Stimulated activated naive B cell treated with anti-CD40 and anti-IgM and Interleukin-4, amounts not matched to agents 10 μg/mL and 1 μg/mL and 100 μg/mL, for 72 hours (primary cell): ENCODE measurements around the gene NID1.
"Not testable (repeated sequence)": the region's sequence is repeated elsewhere in the genome, so short reads cannot be mapped to it uniquely, and the experiment has no call there.

Experiments used
- ATAC-seq, 2 donors: fragments of 150-1000 bp; cut with Tn5 transposase; replicated peaks; 2 replicates each; pipeline ENCODE4 v1.10.0; 2021; ENCODE audit warnings: moderate library complexity in 1 of 2
- DNase-seq: peaks from one replicate; pipeline ENCODE4 v3.0.0; 2021
- H3K27ac Mint-ChIP-seq: one replicate; pipeline ENCODE4 v1.8.0; 2022; ENCODE audit warnings: mild to moderate bottlenecking, mixed read lengths
- H3K27me3 Mint-ChIP-seq, 2 donors: one replicate each; pipeline ENCODE4 v1.8.0; 2022; ENCODE audit warnings: mixed read lengths in 2 of 2
- H3K36me3 Mint-ChIP-seq, 2 donors: one replicate each; pipeline ENCODE4 v1.8.0; 2022; ENCODE audit warnings: mixed read lengths in 2 of 2, mild to moderate bottlenecking in 1 of 2
- H3K4me1 Mint-ChIP-seq, 2 donors: one replicate each; pipeline ENCODE4 v1.8.0; 2022; ENCODE audit warnings: mixed read lengths in 2 of 2, mild to moderate bottlenecking in 1 of 2
- H3K4me3 Mint-ChIP-seq, 2 donors: one replicate each; pipeline ENCODE4 v1.8.0; 2022; ENCODE audit warnings: mild to moderate bottlenecking in 2 of 2, mixed read lengths in 2 of 2, moderate library complexity in 1 of 2
- H3K9me3 Mint-ChIP-seq, 2 donors: one replicate each; pipeline ENCODE4 v1.8.0; 2022; ENCODE audit warnings: mixed read lengths in 2 of 2, mild to moderate bottlenecking in 1 of 2

The NID1 gene

DNA sequence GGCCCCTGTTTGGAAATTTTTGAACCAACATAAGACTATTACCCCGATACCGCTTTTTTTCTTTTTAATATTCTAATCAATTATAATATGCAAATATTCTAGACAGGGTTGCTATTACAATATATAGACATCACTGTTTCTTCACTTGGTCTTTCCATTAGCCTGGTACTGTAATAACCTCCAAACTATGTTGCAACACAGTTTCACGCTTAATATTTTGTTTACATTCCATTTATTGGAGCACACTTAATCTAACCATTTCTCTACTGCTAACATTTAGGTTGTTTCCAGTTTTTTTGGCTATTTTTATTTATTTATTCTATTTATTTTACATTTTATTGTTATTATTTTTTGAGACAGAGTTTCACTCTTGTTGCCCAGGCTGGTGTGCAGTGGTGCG, 17.6 kb upstream of the NID1 start:
- Mint-ChIP-seq H3K36me3 (no peaks in the 10 kb centered on the region), H3K9me3 (peaks cover 0 to 5% of the 10 kb centered on the region in 2 donors), H3K4me3 (no peak overlapping the region), H3K27me3 (peaks cover 11 to 13% of the 10 kb centered on the region in 2 donors), H3K27ac (no peak overlapping the region), H3K4me1 (no peaks in the 10 kb centered on the region)
- no peak for DNase-seq
- no peak for ATAC-seq

DNA sequence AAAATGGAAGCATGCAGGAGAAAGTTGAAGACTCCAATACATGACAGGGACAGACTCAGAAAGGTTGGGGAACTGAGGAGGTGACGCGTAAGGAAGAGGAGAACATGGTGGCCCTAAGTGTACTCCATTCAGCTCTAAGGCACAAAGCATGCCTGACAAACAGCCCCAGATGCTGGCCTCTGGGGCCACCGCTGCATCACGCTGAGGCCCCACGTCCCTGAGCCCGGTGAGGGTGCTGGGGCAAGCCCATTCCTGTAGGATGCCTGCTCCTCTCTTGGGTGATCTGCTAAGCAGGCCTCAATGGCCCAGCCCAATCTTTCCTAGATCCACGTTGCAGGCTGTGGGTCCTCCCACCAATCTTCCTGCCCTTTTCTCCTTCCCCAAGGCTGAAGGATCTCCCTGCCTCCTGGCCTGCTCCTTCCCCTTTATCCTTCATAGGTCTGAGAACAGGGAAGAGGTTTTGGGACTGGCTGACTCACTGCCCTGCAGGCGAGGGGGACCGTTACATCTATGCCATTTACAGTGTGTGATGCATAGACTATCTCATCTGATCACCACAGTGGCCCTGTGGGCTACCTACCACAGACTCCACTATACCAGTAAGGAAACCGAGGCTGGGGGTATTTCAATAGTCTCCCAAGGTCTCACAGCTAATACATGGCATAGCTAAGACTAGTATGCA, 16.8 kb upstream of the NID1 start:
- H3K4me1 Mint-ChIP-seq: no peaks in the 10 kb centered on the region
- no peaks in the 10 kb centered on the region for H3K36me3 Mint-ChIP-seq
- peaks cover 10 to 13% of the 10 kb centered on the region in 2 donors for H3K27me3 Mint-ChIP-seq
- no peak overlapping the region for H3K4me3 Mint-ChIP-seq
- H3K9me3 Mint-ChIP-seq: peaks cover 0 to 5% of the 10 kb centered on the region in 2 donors
- DNase-seq (no peak), ATAC-seq (no peak)
- H3K27ac Mint-ChIP-seq: no peak overlapping the region

DNA sequence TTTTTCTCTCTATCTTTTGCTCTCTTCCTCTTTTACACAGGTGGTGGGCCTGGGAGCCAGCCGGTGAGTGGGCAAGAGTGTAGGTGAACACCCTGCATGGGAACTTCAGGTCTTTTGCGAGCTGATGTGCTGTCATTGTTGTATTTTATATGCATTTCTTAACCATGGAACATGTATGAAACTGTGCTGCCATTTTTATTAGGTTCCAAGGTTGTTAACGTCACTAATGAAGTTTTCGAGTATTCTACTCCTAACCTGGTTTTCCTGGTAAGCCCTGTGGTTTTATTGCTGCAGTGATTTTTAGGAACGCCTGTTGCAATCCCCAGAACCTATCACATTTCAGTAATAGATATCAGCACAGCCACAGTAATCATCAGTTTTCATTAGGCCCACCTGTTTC, 14.8 kb upstream of the NID1 start:
- Mint-ChIP-seq H3K36me3 (no peaks in the 10 kb centered on the region), H3K27me3 (peaks cover 5 to 6% of the 10 kb centered on the region in 2 donors), H3K27ac (no peak overlapping the region), H3K4me1 (no peaks in the 10 kb centered on the region), H3K9me3 (peaks cover 0 to 3% of the 10 kb centered on the region in 2 donors), H3K4me3 (no peak overlapping the region)
- no peak for DNase-seq
- no peak for ATAC-seq

DNA sequence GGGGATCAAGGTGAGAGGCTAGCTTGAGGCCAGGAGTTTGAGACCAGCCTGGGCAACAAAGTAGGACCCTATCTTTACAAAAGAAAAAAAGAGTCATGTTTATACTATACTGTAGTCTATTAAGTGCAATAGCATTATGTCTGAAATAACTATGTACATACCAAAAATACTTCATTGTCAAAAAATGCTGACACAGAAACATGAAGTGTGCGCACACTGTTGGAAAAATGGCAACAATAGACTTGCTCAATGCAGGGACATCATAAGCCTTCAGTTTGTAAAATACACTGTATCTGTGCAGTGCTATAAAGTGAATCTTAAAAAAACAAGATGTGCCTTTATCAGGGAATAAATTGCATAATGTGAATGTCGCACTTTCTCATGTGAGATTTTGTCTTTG, 14.1 kb upstream of the NID1 start:
- Mint-ChIP-seq H3K4me1 (no peaks in the 10 kb centered on the region), H3K27me3 (peaks cover 5 to 9% of the 10 kb centered on the region in 2 donors), H3K4me3 (no peak overlapping the region), H3K36me3 (no peaks in the 10 kb centered on the region), H3K9me3 (peaks cover 0 to 3% of the 10 kb centered on the region in 2 donors), H3K27ac (no peak overlapping the region)
- ATAC-seq: no peak
- DNase-seq: no peak

DNA sequence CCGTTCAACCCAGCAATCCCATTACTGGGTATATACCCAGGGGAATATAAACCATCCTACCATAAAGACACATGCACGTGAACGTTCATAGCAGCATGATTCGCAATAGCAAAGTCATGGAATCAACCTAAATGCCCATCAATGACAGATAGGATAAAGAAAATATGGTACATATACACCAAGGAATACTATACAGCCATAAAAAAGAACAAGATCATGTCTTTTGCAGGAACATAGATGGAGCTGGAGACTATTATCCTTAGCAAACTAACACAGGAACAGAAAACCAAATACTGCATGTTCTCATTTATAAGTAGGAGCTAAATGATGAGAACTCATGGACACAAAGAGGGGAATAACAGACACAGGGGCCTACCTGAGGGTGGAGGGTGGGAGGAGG, 13.2 kb upstream of the NID1 start:
- not testable (repeated sequence) for H3K36me3 Mint-ChIP-seq, H3K4me1 Mint-ChIP-seq, DNase-seq, ATAC-seq, H3K27ac Mint-ChIP-seq, H3K4me3 Mint-ChIP-seq, H3K9me3 Mint-ChIP-seq
- H3K27me3 Mint-ChIP-seq: peaks cover under 1 to 10% of the 10 kb centered on the region in 2 donors

DNA sequence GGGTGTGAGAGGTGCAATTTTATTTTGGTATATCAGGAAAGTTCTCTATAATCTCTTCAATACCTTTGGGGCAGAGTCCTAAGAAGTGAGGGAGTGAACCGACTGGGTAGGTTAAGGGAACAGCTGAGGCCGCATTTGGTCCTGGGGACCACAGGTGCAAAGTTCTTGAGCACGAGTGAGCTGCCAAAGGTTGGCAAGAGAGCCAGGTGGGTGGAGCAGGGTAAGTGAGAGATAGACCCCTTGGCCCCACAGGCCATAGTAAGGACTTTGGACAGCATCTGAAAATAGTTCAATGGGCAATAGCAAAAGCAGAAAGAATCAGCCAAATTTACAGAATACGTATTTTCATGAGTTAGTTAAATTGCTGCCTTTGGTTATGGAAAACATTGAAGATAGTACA, 11.0 kb upstream of the NID1 start:
- no peak for ATAC-seq
- Mint-ChIP-seq H3K27ac (no peak overlapping the region), H3K4me3 (no peak overlapping the region), H3K4me1 (no peaks in the 10 kb centered on the region), H3K9me3 (peaks cover 4 to 6% of the 10 kb centered on the region in 2 donors), H3K36me3 (no peaks in the 10 kb centered on the region), H3K27me3 (peaks cover 10 to 21% of the 10 kb centered on the region in 2 donors)
- no peak for DNase-seq

DNA sequence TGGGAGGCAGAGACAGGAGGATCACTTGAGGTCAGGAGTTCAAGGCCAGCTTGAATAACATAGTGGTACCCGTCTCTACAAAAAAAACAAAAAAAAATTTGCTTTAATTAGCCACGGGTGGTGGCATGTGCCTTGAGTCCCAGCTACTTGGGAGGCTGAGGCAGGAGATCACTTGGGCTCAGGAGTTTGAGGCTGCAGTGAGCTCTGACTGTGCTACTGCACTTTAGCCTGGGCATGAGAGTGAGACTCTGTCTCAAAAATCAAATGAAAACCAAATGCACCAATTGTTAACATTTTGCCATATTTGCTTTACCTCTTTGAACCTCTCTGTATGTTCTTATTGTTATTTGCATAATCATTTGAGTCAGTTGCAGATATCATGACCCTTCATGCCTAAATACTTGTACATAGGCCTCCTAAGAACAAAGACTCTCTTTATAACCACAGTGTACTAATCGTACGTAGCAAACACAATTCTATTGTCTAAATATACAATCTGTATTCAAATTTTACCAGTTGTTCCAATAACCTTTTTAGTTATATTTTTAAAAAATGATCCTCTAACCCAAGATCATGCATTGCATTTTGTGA, 8.5 kb upstream of the NID1 start:
- no peak for DNase-seq
- Mint-ChIP-seq H3K27ac (no peak overlapping the region), H3K9me3 (peaks cover 4 to 6% of the 10 kb centered on the region in 2 donors), H3K36me3 (no peaks in the 10 kb centered on the region), H3K4me3 (no peak overlapping the region), H3K4me1 (no peaks in the 10 kb centered on the region), H3K27me3 (peaks cover 13 to 23% of the 10 kb centered on the region in 2 donors)
- ATAC-seq: no peak

DNA sequence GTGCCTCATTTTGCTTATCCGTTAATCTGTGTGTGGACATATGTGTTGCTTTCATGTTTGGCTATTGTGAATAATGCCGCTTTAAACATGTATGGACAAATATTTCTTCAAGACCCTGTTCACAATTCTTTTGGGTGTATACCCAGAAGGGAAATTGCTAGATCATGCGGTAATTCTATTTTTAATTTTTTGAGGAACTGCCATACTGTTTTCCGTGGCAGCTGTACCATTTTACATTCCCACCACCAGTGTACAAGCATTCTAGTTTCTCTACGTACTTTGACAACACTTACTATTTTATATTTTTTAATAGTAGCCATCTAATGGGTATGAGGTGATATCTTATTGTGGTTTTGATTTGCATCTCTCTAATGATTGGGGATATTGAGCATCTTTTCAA, 7.1 kb upstream of the NID1 start:
- no peak overlapping the region for H3K4me3 Mint-ChIP-seq

DNA sequence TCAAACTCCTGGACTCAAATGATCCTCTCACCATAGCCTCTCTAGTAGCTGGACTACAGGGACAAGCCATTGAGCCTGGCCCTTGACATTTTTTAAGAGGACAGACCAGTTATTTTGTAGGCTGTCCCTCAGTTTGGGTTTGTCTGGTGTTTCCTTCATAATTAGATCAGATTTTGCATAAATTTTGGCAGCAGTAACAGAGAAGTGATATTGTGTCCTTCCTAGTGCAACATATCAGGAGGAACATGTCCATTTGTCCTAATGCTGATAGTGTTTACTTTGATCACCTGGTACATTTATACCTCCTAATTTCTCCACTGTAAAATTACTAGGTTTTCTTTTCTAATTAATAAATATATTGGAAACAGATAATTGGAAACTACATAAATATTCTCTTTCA, 5.9 kb upstream of the NID1 start:
- H3K36me3 Mint-ChIP-seq: no peaks in the 10 kb centered on the region
- DNase-seq (no peak), ATAC-seq (no peak)
- no peak overlapping the region for H3K27ac Mint-ChIP-seq
- H3K4me3 Mint-ChIP-seq: no peak overlapping the region
- peaks cover 3 to 4% of the 10 kb centered on the region in 2 donors for H3K9me3 Mint-ChIP-seq
- H3K27me3 Mint-ChIP-seq: peaks cover 13 to 27% of the 10 kb centered on the region in 2 donors
- peaks cover 14 to 16% of the 10 kb centered on the region in 2 donors for H3K4me1 Mint-ChIP-seq

More for the DNA sequence above, 7.1 kb upstream of the NID1 start:
- no peak overlapping the region for H3K27ac Mint-ChIP-seq
- DNase-seq (no peak), ATAC-seq (no peak)
- no peaks in the 10 kb centered on the region for H3K36me3 Mint-ChIP-seq
- peaks cover 3 to 4% of the 10 kb centered on the region in 2 donors for H3K9me3 Mint-ChIP-seq
- peaks cover 13 to 23% of the 10 kb centered on the region in 2 donors for H3K27me3 Mint-ChIP-seq
- peaks cover 3 to 5% of the 10 kb centered on the region in 2 donors for H3K4me1 Mint-ChIP-seq

DNA sequence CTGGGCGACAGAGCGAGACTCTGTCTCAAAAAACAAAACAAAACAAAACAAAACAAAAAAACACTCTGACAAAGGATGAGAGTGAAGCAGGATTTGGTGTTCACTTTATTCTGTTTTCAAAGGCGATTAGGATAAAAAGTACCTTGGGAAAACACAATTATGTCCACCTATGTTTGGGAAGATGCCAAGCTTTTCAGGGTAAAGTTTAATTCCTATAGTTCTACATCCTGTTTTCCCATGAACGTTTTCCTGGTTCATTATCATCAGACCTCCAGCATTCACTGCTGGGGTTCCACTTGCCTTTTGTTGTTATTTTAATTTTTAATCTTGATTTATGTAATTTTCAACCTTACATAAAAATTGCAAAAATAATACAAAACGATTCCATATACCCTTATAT, 4.9 kb upstream of the NID1 start:
- Mint-ChIP-seq H3K9me3 (peaks cover 3 to 4% of the 10 kb centered on the region in 2 donors), H3K4me3 (no peak overlapping the region), H3K27me3 (peaks cover 17 to 33% of the 10 kb centered on the region in 2 donors), H3K4me1 (peaks cover 19 to 21% of the 10 kb centered on the region in 2 donors), H3K27ac (no peak overlapping the region), H3K36me3 (no peaks in the 10 kb centered on the region)
- no peak for DNase-seq
- no peak for ATAC-seq

DNA sequence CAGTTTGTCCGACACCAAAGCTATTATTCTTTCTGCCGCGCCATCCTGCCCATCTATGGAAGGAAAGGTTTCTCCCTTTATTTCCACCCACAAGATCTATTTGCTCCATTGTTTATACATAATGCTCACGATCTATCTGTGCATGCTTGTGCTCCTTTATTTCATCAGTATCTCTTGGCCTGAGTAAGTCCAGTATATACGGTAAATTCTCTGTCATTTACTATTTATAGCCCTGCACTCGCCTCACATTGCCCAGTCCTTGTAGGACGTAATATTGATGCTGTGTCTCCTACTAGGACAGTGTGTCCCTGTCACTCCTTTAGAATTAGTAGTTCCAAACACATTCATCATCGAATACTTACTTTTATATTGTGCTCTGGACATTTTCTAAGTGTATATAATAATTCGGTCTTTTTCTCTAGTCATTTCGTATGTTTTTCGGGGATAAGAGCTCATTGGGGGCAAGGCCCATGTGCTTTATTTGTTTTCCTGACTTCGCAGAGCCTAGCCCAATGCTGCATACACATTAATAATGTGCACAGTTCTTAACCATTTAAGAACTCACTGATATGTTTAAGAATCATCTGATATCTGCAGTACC, 3.1 kb upstream of the NID1 start:
- H3K9me3 Mint-ChIP-seq: peaks cover 3 to 4% of the 10 kb centered on the region in 2 donors
- DNase-seq: no peak
- peaks cover 23 to 34% of the 10 kb centered on the region in 2 donors for H3K27me3 Mint-ChIP-seq
- H3K4me3 Mint-ChIP-seq: no peak overlapping the region
- no peak for ATAC-seq
- peaks cover 0 to 2% of the 10 kb centered on the region in 2 donors for H3K36me3 Mint-ChIP-seq
- H3K27ac Mint-ChIP-seq: no peak overlapping the region
- peaks cover 19 to 30% of the 10 kb centered on the region in 2 donors for H3K4me1 Mint-ChIP-seq

DNA sequence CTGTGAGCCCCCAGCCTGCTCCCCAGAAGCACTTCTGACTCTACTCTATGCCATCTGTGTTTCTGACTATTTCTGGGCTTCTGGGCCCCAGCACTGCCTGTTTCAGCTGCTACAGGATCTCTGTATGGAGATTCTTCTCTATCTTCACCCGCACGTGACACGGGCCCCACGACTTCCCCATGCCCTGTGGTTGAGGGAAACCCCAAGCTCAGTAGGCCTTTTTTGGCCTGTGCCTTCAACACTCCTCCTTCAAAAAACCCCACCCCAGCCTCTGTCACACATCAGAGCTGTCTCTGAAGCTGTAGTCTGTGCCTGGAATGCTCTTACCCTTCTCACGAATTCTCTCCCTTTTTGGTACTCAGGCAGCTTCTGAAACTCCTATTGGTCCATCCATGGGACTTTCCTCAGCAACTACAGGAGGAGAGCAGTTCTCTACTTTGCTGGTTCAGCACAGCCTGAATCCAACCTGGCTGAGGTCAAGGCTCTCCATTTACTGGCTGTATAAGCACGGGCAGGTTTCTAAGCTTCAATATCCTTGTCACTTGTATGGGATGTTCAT, 2.0 kb upstream of the NID1 start:
- H3K27ac Mint-ChIP-seq: peak overlapping the region; percentile 79
- peaks cover 19 to 30% of the 10 kb centered on the region in 2 donors for H3K4me1 Mint-ChIP-seq
- peak; percentile 84 for DNase-seq
- peaks cover 3 to 4% of the 10 kb centered on the region in 2 donors for H3K9me3 Mint-ChIP-seq
- H3K4me3 Mint-ChIP-seq: peak overlapping the region; percentile 18 to 47
- peak; percentile 97 to 98 for ATAC-seq
- H3K27me3 Mint-ChIP-seq: peaks cover 26 to 37% of the 10 kb centered on the region in 2 donors
- H3K36me3 Mint-ChIP-seq: peaks cover 0 to 2% of the 10 kb centered on the region in 2 donors

DNA sequence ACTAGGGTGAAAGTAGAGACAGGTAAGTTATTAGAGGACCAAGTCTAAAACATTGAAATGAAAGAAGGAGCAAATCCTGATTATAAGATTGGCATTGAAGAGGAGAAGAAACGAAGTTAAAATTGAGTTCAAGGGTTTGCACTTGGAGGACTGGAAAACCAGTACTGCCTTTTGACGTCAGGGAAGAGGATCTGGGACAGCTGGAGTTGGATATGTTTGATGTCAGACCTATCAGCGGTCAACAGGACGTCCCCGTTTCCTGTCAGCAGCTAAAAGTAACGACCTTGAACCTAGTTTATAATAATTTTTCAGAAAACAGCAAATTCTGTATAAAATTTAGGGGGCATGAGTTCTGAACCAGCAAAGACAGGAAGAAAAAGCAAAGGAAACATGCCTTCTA, 1.2 kb upstream of the NID1 start:
- ATAC-seq (no peak), DNase-seq (no peak)
- peaks cover 0 to 2% of the 10 kb centered on the region in 2 donors for H3K36me3 Mint-ChIP-seq
- peak overlapping the region in 1 of 2 donors; percentile 67 for H3K4me3 Mint-ChIP-seq
- peaks cover 24 to 39% of the 10 kb centered on the region in 2 donors for H3K27me3 Mint-ChIP-seq
- peaks cover 19 to 30% of the 10 kb centered on the region in 2 donors for H3K4me1 Mint-ChIP-seq
- H3K9me3 Mint-ChIP-seq: peaks cover under 1% of the 10 kb centered on the region in 2 donors
- H3K27ac Mint-ChIP-seq: peak overlapping the region; percentile 59

DNA sequence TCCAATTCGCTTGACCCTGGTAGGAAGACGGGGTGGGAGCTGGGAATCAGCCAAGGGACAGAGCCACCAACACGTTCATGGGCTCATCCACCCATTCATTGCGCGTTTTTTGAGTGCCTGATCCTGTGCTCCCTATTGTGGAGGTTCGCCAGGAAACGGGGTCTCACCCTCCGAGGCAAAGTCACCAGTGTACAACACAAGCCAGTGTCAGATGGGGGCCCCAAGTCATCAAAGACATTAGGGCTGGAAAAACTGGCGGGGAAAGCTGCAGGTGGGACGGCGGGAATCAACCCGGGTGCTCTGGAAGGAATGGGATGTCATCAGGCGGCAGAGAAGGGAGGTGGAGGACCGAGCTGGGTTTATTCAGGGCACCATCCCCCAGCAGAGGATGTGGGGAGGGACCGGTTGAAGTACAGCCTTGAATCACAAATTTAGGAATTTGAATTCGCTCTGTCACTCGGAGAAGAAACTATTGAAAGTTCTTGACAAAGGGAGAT, 667 bp upstream of the NID1 start:
- peaks cover 0 to 2% of the 10 kb centered on the region in 2 donors for H3K36me3 Mint-ChIP-seq
- H3K4me1 Mint-ChIP-seq: peaks cover 19 to 30% of the 10 kb centered on the region in 2 donors
- H3K9me3 Mint-ChIP-seq: no peaks in the 10 kb centered on the region
- DNase-seq: no peak
- peaks cover 21 to 35% of the 10 kb centered on the region in 2 donors for H3K27me3 Mint-ChIP-seq
- peak overlapping the region; percentile 57 to 67 for H3K4me3 Mint-ChIP-seq
- no peak for ATAC-seq
- peak overlapping the region; percentile 56 for H3K27ac Mint-ChIP-seq
